Activated T-cell treated with anti-CD3 and anti-CD28 coated beads, Interleukin-2, amount 50 U/mL, for 48 hours (primary cell): ENCODE data around the gene CBX5.

Experiments used
- DNase-seq, 2 experiments: peaks; one replicate each; pipeline ENCODE4 v3.0.0-alpha.2; 2020

Gene CBX5

DNA sequence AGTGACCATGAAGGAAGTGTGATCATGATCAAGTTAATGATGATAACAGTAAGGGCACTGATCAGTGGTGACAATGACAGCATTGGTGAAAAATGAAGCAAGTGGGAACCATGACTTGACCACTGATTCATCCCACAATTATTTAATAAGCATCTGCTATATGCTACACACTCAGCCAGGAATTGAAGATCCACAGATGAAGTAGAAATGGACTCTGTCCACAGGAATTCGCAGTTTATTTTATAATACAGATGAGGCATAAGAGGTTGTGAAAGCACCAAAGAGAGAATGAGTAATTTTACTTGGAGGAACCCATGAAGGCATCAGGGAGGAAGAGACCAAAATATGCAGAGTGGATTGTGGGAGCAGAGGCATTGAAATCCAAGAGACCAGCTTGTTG is 57.3 kb downstream of the CBX5 start:
- no peak for DNase-seq

DNA sequence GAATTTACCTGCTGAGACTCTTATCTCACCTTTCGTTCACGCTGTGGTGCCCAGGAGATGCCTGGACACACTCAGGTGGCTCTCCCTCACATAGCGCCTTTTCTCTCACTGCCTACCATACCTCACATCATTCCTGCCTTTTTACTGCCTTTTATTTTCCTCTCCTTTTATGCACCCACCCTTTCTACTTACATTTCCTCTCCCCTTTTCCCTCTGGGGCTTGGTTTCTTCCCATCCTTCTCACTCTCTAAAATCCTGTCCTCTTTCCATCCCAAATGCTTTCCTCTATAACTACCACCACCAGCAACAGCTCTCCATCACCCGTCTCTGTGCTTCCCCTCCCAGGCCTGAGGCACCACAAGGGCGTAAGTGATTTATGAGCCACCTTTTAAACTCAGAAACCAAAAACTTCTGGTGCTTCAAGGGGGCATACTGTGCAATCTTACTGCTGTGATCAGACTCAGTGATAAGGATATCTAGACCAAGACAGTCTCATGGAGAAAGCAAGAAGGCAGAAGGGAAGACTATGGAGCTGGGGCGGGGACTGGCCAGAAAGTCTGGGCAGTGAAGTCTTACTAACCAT is 58.4 kb downstream of the CBX5 start:
- no peak for DNase-seq

GRCh38 chr12:54220567-54220966 is 59.4 kb downstream of the CBX5 start:
- no peak for DNase-seq

- DNase-seq = peak; percentile 80 to 83
Observed at GRCh38 chr12:54220092-54220557, 59.8 kb downstream of the CBX5 start.

GRCh38 chr12:54217774-54218241 is 62.1 kb downstream of the CBX5 start:
- DNase-seq = peak; percentile 36 to 44

GRCh38 chr12:54216797-54217661 is 62.9 kb downstream of the CBX5 start:
- DNase-seq = peak; percentile 78 to 81

DNA sequence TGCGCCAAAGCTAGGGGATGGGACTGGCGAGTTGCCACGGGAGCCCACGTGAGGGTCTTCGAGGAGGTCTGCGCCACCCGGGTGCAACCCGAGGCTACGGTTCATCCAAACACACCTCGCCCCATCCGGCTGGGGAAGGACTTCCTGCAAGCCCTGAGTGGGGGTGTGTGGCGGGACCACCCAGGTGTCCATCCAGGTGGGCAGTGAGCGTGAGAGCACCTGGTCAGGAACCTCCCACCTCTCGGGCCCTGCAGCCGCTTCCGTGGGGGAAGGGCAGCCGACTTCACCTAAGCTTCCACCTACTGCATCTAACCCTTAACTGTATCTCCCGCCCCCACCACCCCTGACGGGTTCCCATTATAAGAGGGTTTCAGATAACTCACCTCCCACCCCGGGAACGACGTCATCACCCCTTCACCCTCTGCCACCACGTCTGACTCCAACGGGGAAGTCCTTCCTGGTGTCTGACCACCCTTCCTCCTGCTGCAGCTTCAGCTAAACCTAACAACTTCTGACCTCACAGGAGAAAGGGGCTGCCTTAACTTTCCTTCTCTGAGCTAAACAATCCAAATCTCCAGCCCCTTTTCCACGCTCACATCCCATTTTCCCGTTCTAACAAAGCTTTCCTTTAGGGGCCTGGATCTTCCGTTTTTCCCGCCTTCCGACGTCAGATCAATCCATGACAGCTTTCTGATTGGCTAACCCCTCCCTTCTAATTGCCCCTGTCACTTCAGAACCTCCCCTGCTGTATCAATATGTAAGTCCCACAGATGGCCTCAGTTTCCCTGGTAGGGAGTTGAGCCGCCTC is 63.7 kb downstream of the CBX5 start:
- peak; percentile 52 to 55 for DNase-seq

- DNase-seq = peak; percentile 93 to 94
Observed at GRCh38 chr12:54214553-54215406, 65.1 kb downstream of the CBX5 start.

DNA sequence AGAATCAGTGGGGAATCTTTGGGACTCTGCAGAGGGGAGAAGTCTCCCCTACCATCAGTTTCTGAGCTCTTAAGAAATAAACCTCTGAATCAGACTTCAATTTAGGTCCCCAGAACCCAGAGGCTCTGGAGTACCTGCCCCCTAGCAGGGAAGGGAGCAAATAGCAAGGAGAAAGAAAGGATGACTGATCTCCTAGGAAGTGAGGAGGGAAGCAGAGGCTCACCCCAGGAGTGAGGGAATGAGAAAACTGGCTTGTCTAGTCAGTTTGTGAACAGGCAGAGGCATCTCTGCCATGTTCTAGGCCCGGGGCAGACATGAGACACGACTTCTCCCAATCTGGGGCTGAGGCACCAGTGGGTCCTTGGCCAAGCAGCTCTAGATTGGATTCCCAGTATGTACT is 66.8 kb downstream of the CBX5 start:
- DNase-seq = no peak

- no peak for DNase-seq
Observed at GRCh38 chr12:54211920-54212319, 68.0 kb downstream of the CBX5 start.

DNA sequence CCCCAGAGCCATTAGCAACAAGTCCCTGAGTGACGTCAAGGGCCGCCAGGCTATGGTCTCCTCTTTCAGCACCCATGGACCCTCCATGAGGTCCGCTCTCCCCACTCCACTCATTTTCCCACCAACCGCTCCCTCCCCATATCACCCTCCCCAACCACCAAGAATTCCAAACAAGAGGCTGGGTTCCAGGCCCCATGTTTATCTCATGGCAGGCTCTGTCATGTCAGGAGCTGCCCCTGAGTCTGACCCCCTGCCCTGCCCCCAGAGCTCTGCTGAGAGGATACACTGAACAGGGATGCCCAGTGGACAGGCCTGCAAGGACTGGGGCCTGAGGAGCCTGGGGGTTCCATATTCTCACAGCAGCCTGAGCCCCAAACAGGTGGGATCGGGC is 69.5 kb downstream of the CBX5 start:
- DNase-seq = no peak

DNA sequence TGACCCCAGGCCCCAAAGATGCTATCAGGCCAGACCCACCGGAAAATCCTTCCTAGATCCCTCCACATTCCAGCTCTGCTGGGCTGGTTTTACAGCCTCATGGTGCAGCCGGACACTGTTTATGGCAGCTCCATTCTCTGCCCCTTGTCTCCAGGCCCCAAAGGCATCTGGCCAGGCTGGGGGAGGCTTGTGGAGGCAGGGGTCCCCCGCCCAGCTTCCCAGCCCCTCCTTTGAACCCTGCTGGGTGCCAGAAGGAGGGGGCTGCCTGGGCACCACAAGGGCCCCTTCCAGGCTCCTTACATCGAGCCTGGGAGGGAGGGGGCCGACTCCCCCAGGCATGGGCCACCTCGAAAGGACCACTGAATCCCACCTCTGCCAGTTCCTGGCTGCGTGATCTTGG is 71.3 kb downstream of the CBX5 start:
- DNase-seq = no peak

GRCh38 chr12:54207539-54208294 is 72.2 kb downstream of the CBX5 start:
- DNase-seq = peak; percentile 89 to 90

GRCh38 chr12:54206791-54207190 is 73.1 kb downstream of the CBX5 start:
- DNase-seq = no peak

DNA sequence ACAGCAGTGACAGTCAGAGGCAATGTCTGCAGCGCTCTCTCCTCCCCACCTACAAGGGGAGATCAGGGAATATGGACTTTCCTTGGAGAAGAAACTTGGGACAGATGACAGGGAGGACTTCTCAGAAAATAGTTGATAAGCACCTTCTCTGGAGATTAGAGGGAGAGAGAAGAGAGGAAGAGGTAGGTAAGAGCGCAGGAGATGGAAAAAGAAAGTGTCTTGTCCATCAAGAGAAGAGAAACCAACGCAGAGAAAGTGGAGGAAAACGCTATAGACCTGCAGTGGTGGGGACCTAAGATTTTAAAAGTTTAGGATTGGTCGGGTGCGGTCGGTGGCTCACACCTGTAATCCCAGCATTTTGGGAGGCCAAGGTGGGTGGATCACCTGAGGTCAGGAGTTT is 75.6 kb downstream of the CBX5 start:
- no peak for DNase-seq

- peak; percentile 71 to 80 for DNase-seq
Observed at GRCh38 chr12:54201001-54201794, 78.7 kb downstream of the CBX5 start.

- no peak for DNase-seq
Observed at GRCh38 chr12:54200412-54200811, 79.5 kb downstream of the CBX5 start.

- no peak for DNase-seq
Observed at GRCh38 chr12:54199917-54200316, 80.0 kb downstream of the CBX5 start.

- DNase-seq = no peak
Observed at GRCh38 chr12:54199034-54199433, 80.9 kb downstream of the CBX5 start.

- DNase-seq = no peak
Observed at GRCh38 chr12:54197431-54197909, 82.5 kb downstream of the CBX5 start.

GRCh38 chr12:54197010-54197409 is 82.9 kb downstream of the CBX5 start:
- no peak for DNase-seq
